Measurements from ENCODE around the gene HGD.

The HGD gene

DNA sequence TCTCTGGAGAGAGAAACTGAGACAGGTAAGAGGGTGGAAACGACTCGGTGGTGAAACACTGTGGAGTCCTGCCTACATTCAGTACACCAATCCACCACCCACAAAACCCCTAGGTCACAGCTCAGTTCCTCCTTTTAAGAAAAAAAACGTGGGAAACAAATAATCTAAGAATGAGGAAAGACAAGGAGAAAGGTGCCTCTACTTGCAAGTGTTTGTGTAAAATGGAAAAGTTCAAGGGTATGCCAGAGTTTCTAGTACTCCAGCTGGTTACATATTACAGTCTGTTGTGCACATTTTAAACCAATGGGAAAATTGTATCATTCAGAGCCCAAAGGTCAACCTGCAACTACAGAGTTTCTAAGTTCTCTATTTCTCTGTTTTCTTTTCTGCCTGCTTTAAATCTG is 32.2 kb downstream of the HGD start:
- no peaks in the 10 kb centered on the region for H3K36me3 ChIP-seq (ENCODE audit: insufficient read depth)
- H3K4me3 ChIP-seq (IDR thresholded peaks at IDR 0.05; ENCODE audit: insufficient read depth, low read depth, low read length) = no peak overlapping the region
- H4K20me1 ChIP-seq (ENCODE audit: insufficient read depth) = no peaks in the 10 kb centered on the region
- H3K9ac ChIP-seq = no peak overlapping the region
- H3K27me3 ChIP-seq (ENCODE audit: insufficient read depth, low read depth) = no peaks in the 10 kb centered on the region
- H3K4me1 ChIP-seq (ENCODE audit: low read depth, poor library complexity, severe bottlenecking) = no peaks in the 10 kb centered on the region
- H3K4me2 ChIP-seq = no peak overlapping the region
- H2AFZ ChIP-seq (ENCODE audit: low read depth) = no peak overlapping the region
- no peak overlapping the region for H3K27ac ChIP-seq
- H3K79me2 ChIP-seq (ENCODE audit: insufficient read depth, low read depth) = no peaks in the 10 kb centered on the region
- TF ChIP-seq, protein P1, sequence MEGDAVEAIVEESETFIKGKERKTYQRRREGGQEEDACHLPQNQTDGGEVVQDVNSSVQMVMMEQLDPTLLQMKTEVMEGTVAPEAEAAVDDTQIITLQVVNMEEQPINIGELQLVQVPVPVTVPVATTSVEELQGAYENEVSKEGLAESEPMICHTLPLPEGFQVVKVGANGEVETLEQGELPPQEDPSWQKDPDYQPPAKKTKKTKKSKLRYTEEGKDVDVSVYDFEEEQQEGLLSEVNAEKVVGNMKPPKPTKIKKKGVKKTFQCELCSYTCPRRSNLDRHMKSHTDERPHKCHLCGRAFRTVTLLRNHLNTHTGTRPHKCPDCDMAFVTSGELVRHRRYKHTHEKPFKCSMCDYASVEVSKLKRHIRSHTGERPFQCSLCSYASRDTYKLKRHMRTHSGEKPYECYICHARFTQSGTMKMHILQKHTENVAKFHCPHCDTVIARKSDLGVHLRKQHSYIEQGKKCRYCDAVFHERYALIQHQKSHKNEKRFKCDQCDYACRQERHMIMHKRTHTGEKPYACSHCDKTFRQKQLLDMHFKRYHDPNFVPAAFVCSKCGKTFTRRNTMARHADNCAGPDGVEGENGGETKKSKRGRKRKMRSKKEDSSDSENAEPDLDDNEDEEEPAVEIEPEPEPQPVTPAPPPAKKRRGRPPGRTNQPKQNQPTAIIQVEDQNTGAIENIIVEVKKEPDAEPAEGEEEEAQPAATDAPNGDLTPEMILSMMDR (conservative IDR thresholded peaks at IDR 0.05; ENCODE audit: low read depth, low read length) = no peak

DNA sequence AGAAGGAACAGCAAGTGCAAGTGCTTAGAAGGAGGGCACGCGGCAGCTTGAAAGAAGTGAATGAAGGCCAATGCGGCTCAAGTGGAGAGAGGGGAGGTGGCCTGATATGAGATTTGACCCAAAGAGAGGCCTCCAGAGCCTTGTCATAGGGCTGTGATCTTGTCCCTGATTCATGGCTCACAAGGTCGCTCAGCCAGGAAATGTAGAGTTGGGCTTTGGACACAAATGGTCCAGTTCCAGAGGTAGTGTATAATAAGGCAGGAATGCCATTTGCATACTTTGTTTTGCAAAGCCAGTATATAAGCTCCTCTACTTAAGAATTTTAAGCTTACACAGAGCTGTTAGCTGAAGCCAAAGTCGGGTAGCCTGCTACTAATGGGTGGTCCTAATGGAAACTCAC is 33.7 kb downstream of the HGD start:
- Histone ChIP-seq H3K4me2 (no peak overlapping the region), H3K27me3 (ENCODE audit: insufficient read depth, low read depth) (no peaks in the 10 kb centered on the region), H3K27ac (no peak overlapping the region), H2AFZ (ENCODE audit: low read depth) (no peak overlapping the region), H3K9ac (no peak overlapping the region), H4K20me1 (ENCODE audit: insufficient read depth) (no peaks in the 10 kb centered on the region), H3K4me3 (IDR thresholded peaks at IDR 0.05; ENCODE audit: insufficient read depth, low read depth, low read length) (no peak overlapping the region), H3K36me3 (ENCODE audit: insufficient read depth) (no peaks in the 10 kb centered on the region), H3K4me1 (ENCODE audit: low read depth, poor library complexity, severe bottlenecking) (no peaks in the 10 kb centered on the region), H3K79me2 (ENCODE audit: insufficient read depth, low read depth) (no peaks in the 10 kb centered on the region)
- TF ChIP-seq, protein P1 (conservative IDR thresholded peaks at IDR 0.05; ENCODE audit: low read depth, low read length) = no peak

DNA sequence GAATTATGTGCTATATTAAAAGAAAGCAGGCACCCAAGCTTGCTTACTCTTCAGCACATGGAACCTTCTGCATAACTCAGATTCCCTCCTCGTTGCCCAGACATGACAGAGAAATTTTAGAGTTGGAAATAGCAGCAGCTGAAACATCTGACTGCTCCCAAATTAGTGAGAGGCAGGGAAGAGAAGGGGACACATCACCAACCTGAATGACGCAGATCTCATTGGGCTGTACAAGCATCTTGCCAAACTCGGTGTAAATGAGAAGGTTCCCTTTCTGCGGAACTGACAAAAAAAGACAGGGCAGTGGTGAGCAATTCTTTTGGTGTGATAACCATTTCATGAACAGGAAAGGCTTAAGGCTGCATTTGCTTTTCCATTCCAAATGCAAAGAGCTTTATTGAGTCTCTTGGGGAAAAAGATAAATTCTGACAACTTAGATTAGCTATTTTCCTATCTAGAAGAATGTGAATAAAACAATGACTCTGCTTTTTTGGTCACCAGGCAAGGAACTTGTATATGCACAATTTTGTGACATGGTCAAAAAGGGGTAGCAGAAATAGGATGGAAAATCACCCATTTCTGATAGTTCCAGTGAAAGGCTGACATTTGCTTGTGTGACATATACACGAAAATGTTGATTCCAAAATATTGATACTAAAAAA is 35.1 kb downstream of the HGD start:
- H3K4me3 ChIP-seq (IDR thresholded peaks at IDR 0.05; ENCODE audit: insufficient read depth, low read depth, low read length) = no peak overlapping the region
- H3K79me2 ChIP-seq (ENCODE audit: insufficient read depth, low read depth) = no peaks in the 10 kb centered on the region
- TF ChIP-seq, protein P1 (conservative IDR thresholded peaks at IDR 0.05; ENCODE audit: low read depth, low read length) = no peak
- no peaks in the 10 kb centered on the region for H3K27me3 ChIP-seq (ENCODE audit: insufficient read depth, low read depth)
- H3K9ac ChIP-seq = no peak overlapping the region
- H3K36me3 ChIP-seq (ENCODE audit: insufficient read depth) = no peaks in the 10 kb centered on the region
- no peaks in the 10 kb centered on the region for H3K4me1 ChIP-seq (ENCODE audit: low read depth, poor library complexity, severe bottlenecking)
- H2AFZ ChIP-seq (ENCODE audit: low read depth) = no peak overlapping the region
- no peak overlapping the region for H3K27ac ChIP-seq
- H3K4me2 ChIP-seq = no peak overlapping the region
- H4K20me1 ChIP-seq (ENCODE audit: insufficient read depth) = no peaks in the 10 kb centered on the region

DNA sequence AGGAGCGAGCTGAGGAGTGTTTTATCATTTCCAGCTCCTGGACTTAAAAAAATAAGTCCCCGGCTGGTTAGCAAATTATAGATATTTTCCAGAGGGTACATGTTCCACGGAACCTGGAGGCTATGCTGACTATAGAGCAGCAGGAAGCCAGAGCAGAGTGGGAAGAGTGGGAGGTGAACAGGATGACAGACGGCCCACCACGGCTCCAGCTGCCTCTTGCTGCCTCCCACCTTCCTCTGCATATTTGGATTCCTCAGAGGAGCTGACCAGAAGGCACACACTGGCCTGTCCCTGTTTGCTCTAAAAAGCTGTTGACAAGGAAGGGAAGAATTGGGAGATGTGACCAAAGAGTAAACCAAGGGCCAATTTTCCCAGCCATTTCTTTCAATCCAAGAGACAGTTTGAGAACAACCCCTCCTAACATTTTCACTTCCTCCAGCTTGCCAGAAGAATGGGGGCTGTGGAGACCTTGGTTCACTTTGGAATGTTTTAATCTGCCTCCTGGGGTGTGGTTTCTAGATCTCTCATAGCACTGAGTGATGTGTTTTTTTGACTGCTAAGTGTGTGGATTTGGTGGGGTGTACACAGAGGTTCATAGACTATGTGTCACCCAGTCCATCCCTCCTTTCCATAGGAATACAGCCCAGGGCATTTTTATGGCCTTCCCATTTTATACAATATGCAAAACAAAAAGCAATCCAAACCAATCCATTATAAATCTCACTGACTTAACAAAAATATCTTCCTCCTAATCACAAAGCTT is 36.8 kb downstream of the HGD start:
- Histone ChIP-seq H3K27ac (no peak overlapping the region), H4K20me1 (ENCODE audit: insufficient read depth) (no peaks in the 10 kb centered on the region), H3K79me2 (ENCODE audit: insufficient read depth, low read depth) (no peaks in the 10 kb centered on the region), H3K4me1 (ENCODE audit: low read depth, poor library complexity, severe bottlenecking) (no peaks in the 10 kb centered on the region), H3K4me2 (no peak overlapping the region), H3K4me3 (IDR thresholded peaks at IDR 0.05; ENCODE audit: insufficient read depth, low read depth, low read length) (no peak overlapping the region), H2AFZ (ENCODE audit: low read depth) (no peak overlapping the region), H3K27me3 (ENCODE audit: insufficient read depth, low read depth) (no peaks in the 10 kb centered on the region), H3K36me3 (ENCODE audit: insufficient read depth) (no peaks in the 10 kb centered on the region), H3K9ac (no peak overlapping the region)
- TF ChIP-seq, protein P1 (conservative IDR thresholded peaks at IDR 0.05; ENCODE audit: low read depth, low read length) = no peak
